Measurements from ENCODE around the gene PRAF2. TPM values are rescaled to one million over a fixed set of nuclear protein-coding genes. Genes with fewer than 3 reads are reported as not detected.

The PRAF2 gene
- total RNA-seq: 10 to 100 TPM; 14.4 to 54.0 (median 29.3) TPM
- 10 to 100 TPM; 29.1 to 51.2 TPM for polyA plus RNA-seq
- long read RNA-seq, donor 1, transcript PRAF2-202 (3 exons, 1,334 nt): major isoform, 31 of 36 reads
- long read RNA-seq, donor 1, partial matches to known transcripts: 0 of 36 reads
- long read RNA-seq, donor 1, other reads (novel, unspliced or antisense): 2 of 36 reads
- long read RNA-seq, donor 2, transcript PRAF2-202 (3 exons, 1,334 nt): major isoform, 9 of 10 reads
- long read RNA-seq, donor 2, partial matches to known transcripts: 0 of 10 reads
- long read RNA-seq, donor 2, other reads (novel, unspliced or antisense): 0 of 10 reads
- long read RNA-seq, donor 3, transcript PRAF2-202 (3 exons, 1,334 nt): major isoform, 40 of 46 reads
- long read RNA-seq, donor 3, partial matches to known transcripts: 0 of 46 reads
- long read RNA-seq, donor 3, other reads (novel, unspliced or antisense): 6 of 46 reads

- no peaks in the 10 kb centered on the region for H3K27me3 ChIP-seq
- intact Hi-C loops (cut with DNase I): no loop called here
- no peaks in the 10 kb centered on the region for H3K36me3 ChIP-seq
- peak; percentile 89 to 94 (median 91) for DNase-seq
- peak within 1 kb of the TSS in 1 of 2 donors; percentile 60 for H3K27ac ChIP-seq
- 31 to 49% (median 36%) methylated on average over 61 of the region's 61 CpGs for WGBS, 3 donors
- no peaks in the 10 kb centered on the region for H3K4me1 ChIP-seq (ENCODE audit: insufficient read depth)
- no peak for TF ChIP-seq EP300 (IDR thresholded peaks at IDR 0.05)
- TF ChIP-seq CTCF (IDR thresholded peaks at IDR 0.05): peak in 2 of 3 donors; percentile 9 to 15
- peak within 1 kb of the TSS; percentile 49 for H3K4me3 ChIP-seq
- H3K9me3 ChIP-seq: no peaks in the 10 kb centered on the region
These were observed at the start of gene PRAF2 for GRCh38 chrX:49073601-49074575. TSS of gene PRAF2 (minus strand) at chrX:49074002. CDS start at chrX:49073987, 15 bp downstream.

- DNase-seq: no peak
- Histone ChIP-seq H3K27ac (no peak overlapping the region), H3K4me3 (peak overlapping the region; percentile 55), H3K4me1 (ENCODE audit: insufficient read depth) (no peaks in the 10 kb centered on the region), H3K9me3 (no peaks in the 10 kb centered on the region), H3K27me3 (no peaks in the 10 kb centered on the region), H3K36me3 (no peaks in the 10 kb centered on the region)
- WGBS, 3 donors: 59 to 87% (median 73%) methylated on average over 5 of the region's 5 CpGs
- TF ChIP-seq CTCF (IDR thresholded peaks at IDR 0.05): no peak
- no peak for TF ChIP-seq POLR2A (IDR thresholded peaks at IDR 0.05)
- no peak for TF ChIP-seq EP300 (IDR thresholded peaks at IDR 0.05)
- intact Hi-C loops (cut with DNase I): no loop called here
These were observed 48.7 kb upstream of the PRAF2 start for GRCh38 chrX:49122499-49122898.

GRCh38 chrX:49120091-49120490 lies 46.3 kb upstream of the PRAF2 start:
- DNase-seq: no peak
- intact Hi-C loops (cut with DNase I): no loop called here
- TF ChIP-seq POLR2A (IDR thresholded peaks at IDR 0.05): no peak
- TF ChIP-seq EP300 (IDR thresholded peaks at IDR 0.05): no peak
- TF ChIP-seq CTCF (IDR thresholded peaks at IDR 0.05): no peak
- Histone ChIP-seq H3K4me3 (no peak overlapping the region), H3K27me3 (no peaks in the 10 kb centered on the region), H3K27ac (no peak overlapping the region), H3K36me3 (no peaks in the 10 kb centered on the region), H3K4me1 (ENCODE audit: insufficient read depth) (no peaks in the 10 kb centered on the region), H3K9me3 (no peaks in the 10 kb centered on the region)
- 65 to 81% (median 73%) methylated on average over 1 of the region's 1 CpG for WGBS, 3 donors

GRCh38 chrX:49117581-49117980 lies 43.8 kb upstream of the PRAF2 start:
- no peak overlapping the region for H3K4me3 ChIP-seq
- TF ChIP-seq POLR2A (IDR thresholded peaks at IDR 0.05) (no peak), EP300 (IDR thresholded peaks at IDR 0.05) (no peak), CTCF (IDR thresholded peaks at IDR 0.05) (no peak)
- H3K4me1 ChIP-seq (ENCODE audit: insufficient read depth): no peaks in the 10 kb centered on the region
- intact Hi-C loops (cut with DNase I): no loop called here
- no peaks in the 10 kb centered on the region for H3K27me3 ChIP-seq
- no peak for DNase-seq
- no peaks in the 10 kb centered on the region for H3K9me3 ChIP-seq
- no peaks in the 10 kb centered on the region for H3K36me3 ChIP-seq
- H3K27ac ChIP-seq: no peak overlapping the region
- WGBS, 3 donors: 57 to 68% (median 64%) methylated on average over 6 of the region's 6 CpGs

Data from ovary (tissue), 10 donors.